Hypothalamus (tissue), 51 donors: ENCODE measurements around the gene TSPAN14.
"Not testable (repeated sequence)": the region's sequence is repeated elsewhere in the genome, so short reads cannot be mapped to it uniquely, and the experiment has no call there.

Experiments
- DNase-seq, 51 donors: peaks; one replicate each; lab custom pipeline; 2025; lab: John Stamatoyannopoulos, UW

Gene TSPAN14

DNA sequence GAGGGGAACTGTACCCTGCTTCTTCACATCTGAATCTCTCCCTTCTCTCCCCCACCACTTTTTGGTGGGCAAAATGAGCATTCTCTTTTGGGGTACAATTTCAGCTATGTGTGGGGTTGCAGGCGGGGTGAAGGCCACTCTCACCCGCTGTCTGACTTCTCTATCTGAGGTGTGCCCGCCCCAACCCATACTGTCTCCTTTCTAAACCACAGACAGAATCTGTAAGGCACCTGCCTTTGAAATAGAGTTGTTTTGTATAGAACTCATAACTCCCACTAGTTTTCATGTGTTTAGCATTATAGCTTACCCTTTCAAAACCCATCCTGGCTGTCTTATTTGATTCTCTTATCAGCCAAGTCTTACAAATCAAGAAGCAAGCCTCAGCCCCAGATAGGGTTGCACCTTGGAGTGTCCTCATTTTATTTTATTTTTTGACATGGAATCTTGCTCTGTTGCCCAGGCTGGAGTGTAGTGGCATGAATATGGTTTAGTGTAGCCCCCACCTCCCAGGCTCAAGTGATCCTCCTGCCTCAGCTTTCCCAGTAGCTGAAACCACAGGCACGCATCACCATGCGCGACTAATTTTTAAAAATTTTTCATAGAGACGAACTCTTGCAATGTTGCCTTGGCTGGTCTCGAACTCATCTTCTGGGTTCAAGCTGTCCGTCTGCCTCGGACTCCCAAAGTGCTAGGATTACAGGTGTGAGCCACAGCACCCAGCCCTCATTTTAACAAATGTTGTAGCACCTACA lies 11.9 kb downstream of the TSPAN14 start:
- no peak for DNase-seq

DNA sequence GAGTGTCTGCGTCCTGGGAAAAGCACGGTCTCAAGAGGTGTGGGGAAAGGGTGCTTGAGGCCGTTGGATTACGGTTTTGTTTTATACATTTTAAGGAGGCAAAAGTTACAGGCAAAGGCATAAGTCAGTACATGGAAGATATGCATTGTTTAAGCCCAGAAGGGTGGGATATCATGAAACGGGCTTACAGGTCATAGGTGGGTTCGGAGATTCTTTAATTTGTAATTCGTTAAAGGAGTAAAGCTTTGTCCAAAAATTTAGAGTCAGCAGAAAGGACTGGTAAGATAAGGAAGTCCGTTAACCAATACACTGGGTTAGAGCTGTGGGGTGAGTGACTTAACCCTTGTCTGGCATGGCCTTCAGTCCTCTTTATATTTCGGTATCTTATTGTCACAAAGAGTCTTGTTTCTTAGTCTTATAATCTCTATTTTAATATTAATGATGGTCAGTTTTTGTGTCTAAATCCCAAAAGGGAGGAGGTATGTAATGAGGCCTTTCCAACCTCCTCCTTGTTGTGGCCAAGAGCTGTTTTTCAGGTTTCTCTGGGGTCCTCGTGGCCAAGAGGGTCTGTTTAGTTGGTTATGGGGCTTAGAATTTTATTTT lies 12.7 kb downstream of the TSPAN14 start:
- DNase-seq, result no peak

DNA sequence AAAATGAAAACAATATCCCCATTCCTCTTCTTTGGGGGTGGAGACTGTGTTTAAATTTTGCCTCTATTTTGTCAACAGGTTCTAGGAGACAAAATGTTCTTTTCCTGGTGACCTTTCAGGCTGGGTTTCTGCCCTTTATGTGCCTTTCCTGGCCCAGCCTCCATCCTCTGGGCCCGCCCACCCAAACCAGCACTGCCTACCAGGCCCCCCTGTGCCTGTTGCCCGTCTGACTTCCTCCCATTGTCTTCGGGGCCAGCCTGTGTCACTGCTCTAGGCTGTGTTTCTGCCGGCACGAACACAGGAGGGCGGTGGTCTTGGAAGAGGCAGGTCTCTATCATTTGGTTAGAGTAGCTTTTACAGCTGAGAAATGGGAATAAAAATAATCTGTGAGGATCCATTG lies 13.9 kb downstream of the TSPAN14 start:
- peak in 27 of 51 donors; percentile 17 to 83 (median 56) for DNase-seq

GRCh38 chr10:80468806-80469421 lies 14.8 kb downstream of the TSPAN14 start:
- DNase-seq, result no peak

DNA sequence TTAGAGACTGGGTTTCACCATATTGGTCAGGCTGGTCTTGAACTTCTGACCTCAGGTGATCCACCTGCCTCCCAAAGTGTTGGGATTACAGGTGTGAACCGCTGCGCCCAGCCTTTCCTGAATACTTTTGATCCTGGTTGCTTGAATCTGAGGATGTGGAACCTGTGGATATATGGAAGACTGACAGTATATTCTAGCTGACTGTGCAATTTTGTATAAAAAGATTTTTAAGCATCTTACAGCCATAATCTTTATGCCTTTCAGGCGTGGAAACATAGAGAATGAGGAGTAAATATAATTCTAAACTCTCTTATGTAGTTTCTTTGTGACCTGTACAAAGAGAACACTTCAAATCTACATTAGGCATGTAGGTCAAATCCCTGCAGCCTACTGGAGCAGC lies 16.2 kb downstream of the TSPAN14 start:
- no peak for DNase-seq

DNA sequence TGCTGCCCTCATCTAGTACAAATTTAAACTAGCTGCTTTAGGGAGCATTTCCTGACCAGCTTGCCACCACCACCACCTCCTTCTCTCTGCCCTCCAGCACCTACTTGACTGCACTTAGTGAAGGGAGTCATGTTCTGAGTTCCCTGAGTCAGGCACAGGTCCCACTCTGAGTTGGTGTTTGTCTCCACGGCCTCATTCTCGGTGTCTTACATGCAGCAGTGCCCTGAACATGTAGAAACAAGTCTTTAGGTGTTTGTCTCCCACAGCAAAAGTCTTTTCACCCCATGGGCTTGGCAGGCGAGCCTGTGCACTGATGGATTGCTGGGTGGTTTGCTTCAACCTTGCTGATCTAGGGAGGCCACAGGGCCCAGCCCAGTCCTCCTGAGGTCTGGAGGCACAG lies 16.9 kb downstream of the TSPAN14 start:
- DNase-seq, result no peak

GRCh38 chr10:80471715-80472233 lies 17.7 kb downstream of the TSPAN14 start:
- no peak for DNase-seq

DNA sequence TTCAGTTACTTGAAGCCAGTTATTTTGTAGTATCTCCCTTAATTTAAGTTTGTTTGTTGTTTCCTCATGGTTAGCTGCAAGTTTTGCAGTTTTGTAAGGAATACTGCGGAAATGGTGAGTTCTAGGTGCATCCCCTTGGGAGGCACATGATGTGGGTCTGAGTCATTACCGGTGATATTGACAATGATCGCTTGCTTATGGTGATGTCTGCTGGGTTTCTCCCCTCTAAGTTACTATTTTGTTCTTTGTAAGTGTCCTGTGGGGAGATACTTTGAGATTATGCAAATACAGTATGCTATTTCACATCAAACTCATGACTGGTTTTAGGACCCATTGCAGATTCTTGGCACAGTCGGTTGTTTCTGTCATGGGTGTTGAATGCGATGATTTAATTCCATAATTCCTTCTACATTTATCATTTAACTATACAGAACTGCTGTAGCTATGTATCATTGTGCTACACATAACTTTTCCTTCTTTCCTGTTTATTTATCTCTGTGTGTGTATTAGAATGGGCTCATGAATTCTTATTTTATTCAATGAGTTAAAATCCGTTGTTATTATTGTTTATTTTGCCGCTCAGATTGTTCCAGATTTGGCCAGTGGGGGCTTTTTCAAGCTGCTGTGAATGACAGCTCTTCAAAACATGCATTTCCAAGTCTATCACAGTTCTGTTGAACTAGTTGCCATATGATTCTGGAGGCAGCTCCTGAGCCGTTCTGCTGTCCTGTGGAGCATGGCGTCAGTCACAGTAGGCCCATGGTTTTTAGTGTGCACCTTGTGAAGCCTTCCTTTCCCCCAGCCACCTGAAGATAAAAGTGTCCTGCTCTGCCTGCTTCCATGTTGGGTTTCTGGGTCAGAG lies 18.4 kb downstream of the TSPAN14 start:
- DNase-seq, result no peak

DNA sequence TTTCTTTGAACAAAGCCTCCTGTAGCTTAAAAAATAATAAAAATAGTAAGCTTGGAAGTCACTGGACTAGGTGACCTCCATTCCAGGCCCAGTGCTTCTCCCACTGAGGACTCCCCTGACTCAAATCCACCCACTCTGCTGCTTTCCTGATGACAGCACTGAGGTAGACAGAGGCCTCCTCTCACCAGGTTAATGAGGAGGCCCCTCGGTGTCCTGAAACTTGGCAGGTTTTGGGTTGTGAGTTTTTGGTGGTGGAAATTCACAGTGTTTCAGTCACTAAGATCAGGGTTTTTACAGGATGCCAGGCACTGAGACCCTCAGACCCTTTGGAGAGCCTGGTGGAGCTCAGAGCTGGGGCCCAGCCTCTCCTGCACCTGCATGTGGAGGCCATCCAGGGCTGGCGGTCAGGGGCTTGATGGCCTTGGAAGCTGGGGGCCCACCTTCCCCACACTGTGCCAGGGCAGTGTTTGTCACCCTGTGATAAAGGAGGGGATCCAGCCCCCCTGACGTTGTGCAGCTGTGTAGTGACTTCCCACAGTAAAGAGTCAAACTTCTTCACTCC lies 19.1 kb downstream of the TSPAN14 start:
- DNase-seq, result no peak

GRCh38 chr10:80473692-80474596 lies 19.8 kb downstream of the TSPAN14 start:
- no peak for DNase-seq

- no peak for DNase-seq
These were observed 20.4 kb downstream of the TSPAN14 start for GRCh38 chr10:80474597-80474910.

DNA sequence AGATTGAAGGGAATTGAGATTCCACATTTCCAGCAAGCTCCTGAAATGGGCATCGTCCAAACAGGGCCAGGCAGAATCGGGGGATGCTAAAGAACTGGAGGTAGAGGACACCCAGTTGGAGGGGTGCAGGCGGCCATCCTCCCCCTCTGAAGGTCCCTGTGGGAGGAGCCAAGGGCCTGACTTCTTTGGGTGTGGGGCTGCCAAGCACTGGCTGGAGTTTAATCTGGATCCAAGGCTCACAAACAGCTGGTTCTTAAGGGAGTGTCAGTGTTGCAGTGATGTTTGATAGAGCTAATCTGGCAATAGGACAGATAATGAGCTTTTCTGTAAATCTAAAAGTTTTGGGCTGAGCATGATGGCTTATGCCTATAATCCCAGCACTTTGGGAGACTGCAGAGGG lies 20.8 kb downstream of the TSPAN14 start:
- no peak for DNase-seq

DNA sequence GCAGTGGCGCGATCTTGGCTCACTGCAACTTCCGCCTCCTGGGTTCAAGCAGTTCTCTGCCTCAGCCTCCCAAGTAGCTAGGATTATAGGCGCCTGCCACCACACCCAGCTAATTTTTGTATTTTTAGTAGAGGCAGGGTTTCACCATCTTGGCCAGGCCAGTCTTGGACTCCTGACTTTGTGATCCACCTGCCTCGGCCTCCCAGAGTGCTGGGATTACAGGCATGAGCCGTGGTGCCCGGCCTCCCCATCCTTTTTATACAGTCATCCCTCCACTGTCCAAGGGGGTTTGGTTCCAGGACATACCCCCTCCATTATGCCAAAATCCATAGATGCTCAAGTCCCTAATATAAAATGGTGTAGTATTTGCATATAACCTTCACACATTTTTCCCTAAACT lies 21.5 kb downstream of the TSPAN14 start:
- DNase-seq, result not testable (repeated sequence)

DNA sequence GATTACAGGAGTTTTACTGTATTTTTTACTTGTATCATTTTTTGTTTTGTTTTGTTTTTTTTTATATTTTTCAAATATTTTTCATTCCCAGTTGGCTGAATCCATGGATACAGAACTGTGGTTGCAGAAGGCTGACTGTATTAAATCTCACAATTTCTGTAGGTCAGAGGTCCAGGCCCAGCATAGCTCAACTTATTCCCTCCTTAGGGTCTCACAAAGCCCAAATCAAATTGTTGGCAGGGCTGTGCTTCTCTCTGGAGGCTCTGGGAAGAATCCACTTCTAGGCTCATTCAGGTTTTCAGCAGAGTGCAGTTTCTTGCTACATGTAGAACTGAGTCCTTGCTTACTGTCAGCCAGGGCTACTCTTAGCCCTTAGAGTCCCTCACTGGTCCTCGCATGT lies 22.6 kb downstream of the TSPAN14 start:
- no peak for DNase-seq

DNA sequence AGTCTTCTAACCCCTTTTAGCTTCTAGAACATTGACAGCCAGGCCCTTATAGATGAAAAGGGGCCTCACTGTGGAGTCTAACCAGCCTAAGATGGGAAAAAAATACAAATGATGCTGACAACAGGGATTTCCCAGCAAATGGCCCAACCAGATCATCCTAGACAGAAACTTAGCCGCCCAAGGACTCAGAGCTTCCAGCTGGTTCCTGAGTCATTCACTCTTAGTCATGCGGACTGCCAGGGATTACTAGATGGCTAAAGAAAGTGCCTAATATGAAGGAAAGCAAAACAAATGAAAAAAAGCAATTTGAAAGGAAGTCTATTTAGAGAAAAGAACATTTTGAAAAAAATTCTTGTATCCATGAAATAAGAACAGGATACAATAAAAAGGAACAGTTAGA lies 23.7 kb downstream of the TSPAN14 start:
- DNase-seq, result no peak

DNA sequence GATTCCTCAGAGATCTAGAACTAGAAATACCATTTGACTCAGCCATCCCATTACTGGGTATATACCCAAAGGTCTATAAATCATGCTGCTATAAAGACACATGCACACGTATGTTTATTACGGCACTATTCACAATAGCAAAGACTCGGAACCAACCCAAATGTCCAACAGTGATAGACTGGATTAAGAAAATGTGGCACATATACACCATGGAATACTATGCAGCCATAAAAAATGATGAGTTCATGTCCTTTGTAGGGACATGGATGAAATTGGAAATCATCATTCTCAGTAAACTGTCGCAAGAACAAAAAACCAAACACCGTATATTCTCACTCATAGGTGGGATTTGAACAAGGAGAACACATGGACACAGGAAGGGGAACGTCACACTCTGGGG lies 26.3 kb downstream of the TSPAN14 start:
- not testable (repeated sequence) for DNase-seq

GRCh38 chr10:80480852-80481251 lies 26.7 kb downstream of the TSPAN14 start:
- DNase-seq, result no peak

- DNase-seq, result no peak
These were observed 30.1 kb downstream of the TSPAN14 start for GRCh38 chr10:80484243-80484642.

DNA sequence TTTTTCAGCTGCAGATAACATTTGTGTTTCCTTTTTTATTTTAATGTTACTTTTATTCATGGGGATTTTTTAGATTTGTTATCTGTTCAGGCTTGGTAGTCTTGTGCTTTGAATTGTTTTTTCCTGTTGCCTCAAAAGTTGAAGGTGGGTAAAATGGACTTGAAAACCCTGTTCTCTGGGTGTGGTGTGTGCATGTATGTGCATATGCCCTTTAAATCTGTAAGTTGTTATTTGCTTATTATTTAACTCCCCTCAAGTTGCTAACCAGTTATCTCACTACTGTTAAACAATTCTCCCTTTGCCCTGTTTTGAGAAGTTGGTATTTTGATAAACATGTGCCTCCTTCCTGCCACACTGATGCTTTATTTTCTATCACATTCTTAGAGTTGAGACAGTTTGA lies 30.6 kb downstream of the TSPAN14 start:
- no peak for DNase-seq
